Glutamatergic neuron (in vitro differentiated cells): ENCODE data around the gene CRYGA. TPM values are rescaled to one million over a fixed set of nuclear protein-coding genes. Genes with fewer than 3 reads are reported as not detected.

Source experiments
- DNase-seq: peaks from one replicate; pipeline ENCODE4 v3.0.0; 2022
- H3K27ac Mint-ChIP-seq: one replicate; pipeline ENCODE4 v1.8.0; 2020; ENCODE audit warnings: mild to moderate bottlenecking, mixed read lengths, inconsistent platforms; ENCODE audit not compliant: unreplicated experiment
- H3K27me3 Mint-ChIP-seq: one replicate; pipeline ENCODE4 v1.8.0; 2020; ENCODE audit warnings: mild to moderate bottlenecking, moderate library complexity, mixed read lengths, inconsistent platforms; ENCODE audit not compliant: unreplicated experiment
- H3K36me3 Mint-ChIP-seq: one replicate; pipeline ENCODE4 v1.8.0; 2020; ENCODE audit warnings: mild to moderate bottlenecking, mixed read lengths, inconsistent platforms; ENCODE audit not compliant: unreplicated experiment
- H3K4me1 Mint-ChIP-seq: one replicate; pipeline ENCODE4 v1.8.0; 2020; ENCODE audit warnings: mild to moderate bottlenecking, low read depth, mixed read lengths, inconsistent platforms; ENCODE audit not compliant: unreplicated experiment
- H3K4me3 Mint-ChIP-seq: one replicate; pipeline ENCODE4 v1.8.0; 2020; ENCODE audit warnings: mild to moderate bottlenecking, mixed read lengths, inconsistent platforms; ENCODE audit not compliant: unreplicated experiment
- H3K9me3 Mint-ChIP-seq: one replicate; pipeline ENCODE4 v1.8.0; 2020; ENCODE audit warnings: mild to moderate bottlenecking, moderate library complexity, mixed read lengths, inconsistent platforms; ENCODE audit not compliant: unreplicated experiment
- CTCF ChIP-seq: fragments of 200-600 bp; sonication (generic); IDR thresholded peaks from one replicate; pipeline ENCODE4 v1.5.0; 2021; ENCODE audit not compliant: partially characterized antibody, unreplicated experiment
- total RNA-seq: library from RNA; stranded (reverse); fragmentation: NEBNext Ultra II Directional; extraction: Animal tissue kit (Norgen Biotek cat#: 25700); gene quantifications from one replicate; pipeline ENCODE4 v1.2.1, GENCODE V29; 2021; ENCODE audit not compliant: unreplicated experiment

The CRYGA gene
- total RNA-seq, 1 donor from 2014 or later, result not detected

- no peak for DNase-seq
- H3K27me3 Mint-ChIP-seq, result peaks cover 3% of the 10 kb centered on the region
- H3K4me3 Mint-ChIP-seq, result no peak overlapping the region
- H3K9me3 Mint-ChIP-seq, result peaks cover 5% of the 10 kb centered on the region
- peaks cover 1% of the 10 kb centered on the region for H3K4me1 Mint-ChIP-seq
- H3K27ac Mint-ChIP-seq, result no peak overlapping the region
- no peak for TF ChIP-seq CTCF
- H3K36me3 Mint-ChIP-seq, result no peaks in the 10 kb centered on the region
Observed at GRCh38 chr2:208172125-208172524, 8.7 kb upstream of the CRYGA start.

- no peak for TF ChIP-seq CTCF
- no peaks in the 10 kb centered on the region for H3K36me3 Mint-ChIP-seq
- H3K27me3 Mint-ChIP-seq, result no peaks in the 10 kb centered on the region
- no peak overlapping the region for H3K4me3 Mint-ChIP-seq
- H3K9me3 Mint-ChIP-seq, result no peaks in the 10 kb centered on the region
- H3K4me1 Mint-ChIP-seq, result peaks cover 4% of the 10 kb centered on the region
- no peak for DNase-seq
- H3K27ac Mint-ChIP-seq, result no peak overlapping the region
Observed at GRCh38 chr2:208164951-208165755, 1.8 kb upstream of the CRYGA start.

GRCh38 chr2:208156439-208156838 is 7.0 kb downstream of the CRYGA start:
- TF ChIP-seq CTCF, result no peak
- no peak overlapping the region for H3K27ac Mint-ChIP-seq
- no peaks in the 10 kb centered on the region for H3K9me3 Mint-ChIP-seq
- peaks cover 2% of the 10 kb centered on the region for H3K27me3 Mint-ChIP-seq
- no peak overlapping the region for H3K4me3 Mint-ChIP-seq
- no peaks in the 10 kb centered on the region for H3K4me1 Mint-ChIP-seq
- H3K36me3 Mint-ChIP-seq, result no peaks in the 10 kb centered on the region
- no peak for DNase-seq

GRCh38 chr2:208153156-208153555 is 10.2 kb downstream of the CRYGA start:
- Mint-ChIP-seq H3K36me3 (peaks cover 9% of the 10 kb centered on the region), H3K4me1 (no peaks in the 10 kb centered on the region), H3K4me3 (no peak overlapping the region), H3K27ac (no peak overlapping the region), H3K9me3 (no peaks in the 10 kb centered on the region), H3K27me3 (no peaks in the 10 kb centered on the region)
- no peak for DNase-seq
- TF ChIP-seq CTCF, result no peak

GRCh38 chr2:208150956-208151355 is 12.4 kb downstream of the CRYGA start:
- H3K4me1 Mint-ChIP-seq, result no peaks in the 10 kb centered on the region
- no peak for TF ChIP-seq CTCF
- no peaks in the 10 kb centered on the region for H3K9me3 Mint-ChIP-seq
- peaks cover 2% of the 10 kb centered on the region for H3K27me3 Mint-ChIP-seq
- H3K36me3 Mint-ChIP-seq, result peaks cover 9% of the 10 kb centered on the region
- DNase-seq, result no peak
- no peak overlapping the region for H3K27ac Mint-ChIP-seq
- no peak overlapping the region for H3K4me3 Mint-ChIP-seq
